HG03025 (cell line): Measurements from ENCODE around the gene DOK7.
"Not testable (repeated sequence)": the region's sequence is repeated elsewhere in the genome, so short reads cannot be mapped to it uniquely, and the experiment has no call there.

Experiments
- ATAC-seq: cut with Tn5 transposase; IDR thresholded peaks from one replicate; pipeline ENCODE4 v1.9.1; 2021; ENCODE audit warnings: mild to moderate bottlenecking, moderate library complexity; ENCODE audit not compliant: unreplicated experiment, low FRiP score

The DOK7 gene

GRCh38 chr4:3498407-3498806, 35.3 kb downstream of the DOK7 start:
- ATAC-seq = no peak

- no peak for ATAC-seq
Measured at GRCh38 chr4:3498901-3499510, 35.9 kb downstream of the DOK7 start.

- ATAC-seq = no peak
Measured at GRCh38 chr4:3499710-3500109, 36.6 kb downstream of the DOK7 start.

DNA sequence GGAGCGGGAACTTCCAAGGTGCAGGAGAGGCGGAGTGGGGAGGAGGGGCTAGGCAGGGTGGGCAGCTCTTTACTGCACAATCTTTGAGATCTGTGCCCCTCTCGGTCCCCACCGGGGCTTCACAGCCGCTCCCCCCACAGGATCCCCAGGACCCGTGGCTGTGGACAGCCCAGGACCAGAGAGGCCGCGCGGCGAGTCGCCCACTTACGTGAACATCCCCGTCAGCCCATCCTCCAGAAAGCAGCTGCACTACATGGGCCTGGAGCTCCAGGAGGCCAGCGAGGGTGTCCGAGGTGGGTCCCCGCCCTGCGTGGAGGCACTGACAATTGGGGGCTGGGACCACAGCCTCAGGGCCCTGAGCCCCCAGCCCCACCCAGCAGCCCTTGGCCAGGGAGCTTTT, 37.0 kb downstream of the DOK7 start:
- ATAC-seq = no peak

GRCh38 chr4:3500634-3501101, 37.6 kb downstream of the DOK7 start:
- no peak for ATAC-seq

GRCh38 chr4:3501126-3501824, 38.2 kb downstream of the DOK7 start:
- no peak for ATAC-seq

DNA sequence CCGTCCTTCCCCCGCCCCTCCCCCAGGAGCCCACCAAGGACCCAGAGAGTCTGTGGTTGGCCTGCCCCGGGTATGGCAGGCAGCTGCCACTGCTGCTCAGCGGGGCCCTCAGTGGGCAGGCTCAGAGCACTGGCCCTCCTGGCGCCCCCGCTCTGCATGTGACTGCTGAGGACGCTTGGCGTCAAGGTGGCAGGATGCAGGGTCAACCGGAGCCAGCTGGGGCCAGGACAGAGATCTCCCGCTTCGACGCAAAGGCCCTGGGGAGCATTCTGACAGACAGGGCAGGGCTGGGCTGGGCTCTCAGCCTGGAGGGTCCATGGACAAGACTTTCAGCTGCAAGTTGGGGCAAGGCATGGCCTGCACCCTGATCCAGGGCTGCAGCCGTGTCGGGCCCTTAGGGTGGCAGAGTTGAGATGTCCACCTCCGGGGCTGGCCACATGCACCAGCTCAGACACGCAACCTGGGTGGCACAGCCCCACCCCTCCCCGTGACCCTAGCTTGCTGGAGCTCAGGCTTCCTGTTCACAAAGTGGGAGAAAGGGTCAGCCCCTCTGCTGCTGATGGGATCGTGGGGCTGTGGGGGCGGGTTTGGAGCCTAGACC, 38.8 kb downstream of the DOK7 start:
- no peak for ATAC-seq

DNA sequence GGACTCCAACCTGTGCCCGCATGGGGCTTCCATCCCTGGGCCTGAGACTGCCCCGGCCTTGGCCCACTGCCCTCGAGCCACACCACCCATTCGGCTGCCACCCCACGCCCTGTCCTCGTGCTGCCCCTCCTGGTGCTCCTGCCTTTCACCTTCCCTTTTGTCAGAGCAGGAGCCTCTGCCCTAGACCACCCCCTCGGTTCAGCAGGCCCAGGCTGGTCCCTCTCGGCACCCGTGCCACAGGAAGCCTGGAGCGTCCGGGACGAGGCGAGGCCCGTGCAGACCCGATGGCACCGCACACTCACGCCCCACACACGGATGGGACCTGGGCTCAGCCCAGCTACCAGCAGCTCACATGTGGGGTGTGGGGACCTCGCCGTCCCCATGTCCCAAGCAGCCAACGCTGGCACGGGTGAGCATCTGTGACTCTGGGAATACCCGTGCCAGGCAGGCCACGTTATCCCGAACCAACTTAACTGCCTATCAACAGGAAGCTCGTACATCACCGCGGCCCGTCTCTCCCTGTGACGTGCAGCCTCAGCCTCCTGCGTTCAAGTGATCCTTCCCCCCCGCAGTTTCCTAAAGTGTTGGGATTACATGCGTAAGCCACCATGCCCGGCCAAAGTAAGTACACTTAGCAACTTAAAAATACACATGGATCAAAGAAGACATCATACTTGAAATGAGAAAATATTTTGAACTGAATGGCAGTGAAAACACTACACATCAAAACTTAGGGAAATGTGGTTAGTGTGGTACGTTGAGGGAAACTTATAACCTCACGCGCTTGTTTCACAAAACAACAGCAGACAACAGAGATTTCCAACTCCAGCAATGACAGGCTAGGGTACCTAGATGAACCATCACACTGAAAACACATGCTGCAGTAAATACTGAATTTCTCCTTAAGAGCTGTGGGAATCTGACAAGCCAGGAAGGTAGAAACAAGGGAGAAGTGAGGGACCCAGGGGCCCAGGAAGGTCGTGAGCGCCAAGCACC, 40.1 kb downstream of the DOK7 start:
- ATAC-seq = no peak

- no peak for ATAC-seq
Measured at GRCh38 chr4:3505231-3505630, 42.1 kb downstream of the DOK7 start.

- ATAC-seq = no peak
Measured at GRCh38 chr4:3508542-3508941, 45.4 kb downstream of the DOK7 start.

DNA sequence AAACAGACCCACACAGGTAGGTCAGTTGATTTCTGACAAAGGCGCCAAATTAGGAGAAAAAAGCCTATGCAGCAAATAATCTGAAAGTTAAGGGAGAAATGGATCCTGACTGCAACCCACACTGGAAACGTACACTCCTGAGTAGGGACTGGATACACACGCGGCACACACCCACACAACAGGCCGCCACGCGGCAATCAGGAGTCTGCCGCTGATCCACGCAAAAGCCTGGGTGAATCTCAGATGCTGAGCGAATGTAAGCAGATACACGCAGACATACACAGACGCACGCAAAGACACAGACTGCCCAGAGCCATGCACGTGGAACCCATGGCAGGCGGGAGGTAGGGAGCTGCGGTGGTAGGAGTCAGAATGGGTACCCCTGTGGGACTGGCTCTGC, 47.4 kb downstream of the DOK7 start:
- no peak for ATAC-seq

GRCh38 chr4:3511187-3511586, 48.1 kb downstream of the DOK7 start:
- no peak for ATAC-seq

DNA sequence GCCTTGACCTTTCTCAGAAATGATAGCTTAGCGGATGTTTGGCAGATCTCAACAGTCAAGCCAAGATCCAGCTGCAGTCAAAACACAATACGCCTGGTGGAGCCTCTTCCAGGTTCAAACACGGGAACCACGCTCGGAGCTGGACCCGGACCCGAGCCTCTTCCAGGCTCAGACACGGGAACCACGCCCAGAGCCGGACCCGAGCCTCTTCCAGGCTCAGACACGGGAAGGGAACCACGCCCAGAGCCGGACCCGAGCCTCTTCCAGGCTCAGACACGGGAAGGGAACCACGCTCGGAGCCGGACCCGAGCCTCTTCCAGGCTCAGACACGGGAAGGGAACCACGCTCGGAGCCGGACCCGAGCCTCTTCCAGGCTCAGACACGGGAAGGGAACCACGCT, 48.5 kb downstream of the DOK7 start:
- not testable (repeated sequence) for ATAC-seq

DNA sequence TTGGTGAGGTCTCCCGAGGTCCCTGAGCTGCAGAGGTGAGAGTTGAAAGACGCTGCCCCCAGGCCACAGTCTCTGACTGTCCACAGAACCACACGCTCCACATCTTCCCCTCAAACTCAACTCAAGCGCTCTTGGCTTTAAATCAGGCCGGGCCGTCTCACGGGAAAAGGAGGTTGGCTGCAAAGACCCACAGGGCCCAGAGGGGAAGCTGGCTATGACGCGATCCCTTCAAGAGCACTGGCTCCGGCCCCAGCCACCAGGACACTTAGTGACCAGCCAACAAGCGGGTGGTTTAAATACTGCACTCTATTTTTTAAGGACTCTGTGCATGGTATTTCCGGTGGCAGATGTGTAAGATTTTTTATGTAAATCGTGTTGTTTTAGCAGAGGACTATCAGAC, 49.2 kb downstream of the DOK7 start:
- no peak for ATAC-seq

GRCh38 chr4:3512719-3513118, 49.6 kb downstream of the DOK7 start:
- ATAC-seq = no peak

- ATAC-seq = no peak
Measured at GRCh38 chr4:3513807-3514206, 50.7 kb downstream of the DOK7 start.

DNA sequence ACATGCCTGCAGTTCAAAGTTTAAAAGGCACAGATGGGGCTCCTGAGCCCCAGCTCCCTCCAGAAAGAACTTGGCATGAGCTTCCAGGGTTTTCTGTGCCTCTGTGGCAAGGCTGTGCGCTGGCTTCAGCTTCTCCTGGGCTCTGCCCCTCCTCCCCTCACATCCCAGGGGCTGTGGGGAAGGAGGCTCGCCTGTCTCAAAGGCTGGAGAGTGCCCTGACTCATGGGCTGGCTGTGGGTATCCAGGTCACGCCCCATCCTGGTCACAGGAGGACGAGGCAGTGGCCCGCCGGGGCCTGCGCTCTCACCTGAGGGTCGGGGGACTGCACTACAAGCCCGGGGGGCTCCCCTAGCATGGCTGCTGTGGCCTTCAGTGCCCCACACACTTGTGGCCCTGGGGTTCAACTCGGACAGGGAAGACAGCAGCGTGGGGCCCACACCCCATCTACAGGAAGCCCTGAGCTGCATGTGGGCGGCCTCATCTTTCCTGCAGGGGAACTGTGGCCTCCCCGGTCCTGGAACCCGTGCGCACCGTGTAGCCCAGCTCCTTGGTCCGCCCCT, 51.2 kb downstream of the DOK7 start:
- no peak for ATAC-seq

- no peak for ATAC-seq
Measured at GRCh38 chr4:3514806-3515501, 51.8 kb downstream of the DOK7 start.

- no peak for ATAC-seq
Measured at GRCh38 chr4:3515646-3516045, 52.5 kb downstream of the DOK7 start.
